HG03439 (cell line): Measurements from ENCODE around the gene SLC25A15.
"Not testable (repeated sequence)": the region's sequence is repeated elsewhere in the genome, so short reads cannot be mapped to it uniquely, and the experiment has no call there.

Experiments
- ATAC-seq: cut with Tn5 transposase; IDR thresholded peaks from one replicate; pipeline ENCODE4 v1.9.1; 2021; ENCODE audit warnings: mild to moderate bottlenecking, moderate library complexity; ENCODE audit not compliant: unreplicated experiment

The SLC25A15 gene

GRCh38 chr13:40780822-40781401, 8.5 kb upstream of the SLC25A15 start:
- no peak for ATAC-seq

GRCh38 chr13:40781717-40782116, 7.7 kb upstream of the SLC25A15 start:
- ATAC-seq: no peak

DNA sequence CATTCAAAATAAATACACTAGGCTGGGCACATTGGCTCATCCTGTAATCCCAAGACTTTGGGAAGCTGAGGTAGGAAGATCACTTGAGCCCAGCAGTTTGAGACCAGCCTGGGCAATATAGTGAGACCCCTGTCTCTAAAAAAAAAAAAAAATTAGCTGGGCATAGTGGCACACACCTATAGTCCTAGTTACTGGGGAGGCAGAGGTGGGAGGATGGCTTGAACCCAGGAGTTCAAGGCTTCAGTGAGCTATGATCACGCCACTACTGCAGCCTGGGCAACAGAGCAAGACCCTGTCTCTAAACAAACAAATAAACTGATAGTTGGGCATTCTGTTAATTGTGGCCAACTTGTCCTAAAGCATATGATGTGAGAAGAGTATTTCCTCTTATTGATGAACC, 6.4 kb upstream of the SLC25A15 start:
- ATAC-seq: not testable (repeated sequence)

GRCh38 chr13:40784540-40784939, 4.9 kb upstream of the SLC25A15 start:
- no peak for ATAC-seq

- ATAC-seq: no peak
Measured at GRCh38 chr13:40786568-40786996, 2.8 kb upstream of the SLC25A15 start.

- ATAC-seq: no peak
Measured at GRCh38 chr13:40787062-40787461, 2.3 kb upstream of the SLC25A15 start.

- not testable (repeated sequence) for ATAC-seq
Measured at GRCh38 chr13:40788540-40789274, 704 bp upstream of the SLC25A15 start.

DNA sequence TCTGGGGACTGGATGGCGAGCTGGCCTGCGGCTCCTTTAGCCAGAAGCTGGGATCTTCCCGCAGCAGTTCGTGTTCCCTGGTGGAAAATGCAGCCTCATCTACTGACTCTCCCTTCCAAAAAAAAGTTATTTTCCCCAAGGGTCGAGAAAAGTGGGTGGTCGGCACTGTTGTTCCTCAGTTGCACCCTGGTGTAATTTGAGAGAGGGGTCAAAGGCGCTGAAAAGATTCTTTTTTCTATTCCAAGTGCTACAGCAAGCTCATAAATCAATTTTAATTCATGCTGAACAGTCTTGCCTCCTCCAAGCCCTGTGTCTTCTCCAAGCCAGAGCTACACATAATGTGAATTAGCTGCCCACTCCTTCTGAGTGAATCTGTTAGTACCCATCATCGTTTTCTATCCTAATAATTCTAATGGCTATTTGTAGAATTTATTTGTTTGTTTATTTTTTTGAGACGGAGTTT, 774 bp downstream of the SLC25A15 start:
- ATAC-seq: no peak

- ATAC-seq: no peak
Measured at GRCh38 chr13:40792284-40793051, 3.1 kb downstream of the SLC25A15 start.

- ATAC-seq: no peak
Measured at GRCh38 chr13:40793339-40793738, 3.9 kb downstream of the SLC25A15 start.

- ATAC-seq: no peak
Measured at GRCh38 chr13:40794414-40795368, 5.3 kb downstream of the SLC25A15 start.

DNA sequence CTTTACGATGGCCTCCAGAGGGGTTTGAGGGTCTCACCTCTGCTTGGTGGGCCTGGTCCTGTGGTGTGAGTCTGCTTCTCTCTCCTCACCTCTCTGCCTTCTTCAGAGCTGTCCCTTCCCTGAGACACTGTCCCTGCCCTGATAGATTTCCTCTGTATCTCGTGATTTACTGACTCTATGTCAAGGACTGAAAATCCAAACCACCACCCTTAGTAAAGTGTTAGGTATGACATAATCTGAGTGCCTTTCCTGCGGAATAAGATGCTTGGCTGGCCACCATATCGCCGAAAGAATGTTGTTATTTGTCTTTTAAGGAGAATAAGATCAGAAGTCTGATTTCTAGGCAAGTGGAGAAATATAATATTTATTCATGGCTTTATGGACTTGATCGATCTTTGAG, 7.2 kb downstream of the SLC25A15 start:
- ATAC-seq: no peak

DNA sequence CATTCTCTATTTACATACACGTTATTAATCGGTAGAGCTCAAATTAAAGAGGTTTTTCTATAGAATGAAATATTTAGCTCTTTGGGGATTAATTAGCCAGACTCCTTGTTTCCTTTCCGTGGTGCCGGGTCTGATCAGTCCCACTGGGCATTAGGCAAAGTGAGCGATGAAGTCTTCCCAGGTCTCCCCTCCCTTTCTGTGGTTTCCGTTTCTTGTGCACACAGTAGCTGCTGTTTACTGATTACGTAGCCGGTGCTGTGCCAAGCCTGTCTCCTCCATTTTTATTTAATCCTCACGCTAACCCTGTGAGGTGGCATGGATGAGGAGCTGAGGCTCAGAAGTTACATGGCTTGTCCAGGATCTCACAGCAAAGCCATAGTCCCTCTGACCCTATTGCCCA, 9.0 kb downstream of the SLC25A15 start:
- ATAC-seq: no peak

DNA sequence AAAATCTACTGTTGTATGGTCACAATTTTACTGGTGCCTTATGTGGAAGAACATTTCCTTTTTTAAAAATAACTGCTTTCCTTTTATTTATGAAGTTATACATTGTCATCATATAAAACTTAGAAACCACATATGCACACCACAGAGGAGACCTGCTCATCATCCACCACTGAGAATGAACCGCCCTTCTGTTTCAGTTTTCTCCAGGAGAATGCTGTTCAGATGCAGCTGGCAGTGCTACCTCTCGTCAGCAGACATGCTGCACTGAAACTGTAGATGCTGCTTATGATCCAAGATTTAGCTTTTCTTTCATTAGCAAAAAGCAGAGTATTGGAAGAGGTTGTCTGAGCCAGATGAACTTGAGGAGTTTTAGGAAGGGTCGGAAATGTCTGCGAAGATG, 10.1 kb downstream of the SLC25A15 start:
- no peak for ATAC-seq

GRCh38 chr13:40800559-40800958, 11.1 kb downstream of the SLC25A15 start:
- ATAC-seq: no peak

- ATAC-seq: no peak
Measured at GRCh38 chr13:40801255-40802217, 12.1 kb downstream of the SLC25A15 start.

- ATAC-seq: no peak
Measured at GRCh38 chr13:40803316-40803715, 13.9 kb downstream of the SLC25A15 start.

GRCh38 chr13:40806241-40806640, 16.8 kb downstream of the SLC25A15 start:
- ATAC-seq: no peak

DNA sequence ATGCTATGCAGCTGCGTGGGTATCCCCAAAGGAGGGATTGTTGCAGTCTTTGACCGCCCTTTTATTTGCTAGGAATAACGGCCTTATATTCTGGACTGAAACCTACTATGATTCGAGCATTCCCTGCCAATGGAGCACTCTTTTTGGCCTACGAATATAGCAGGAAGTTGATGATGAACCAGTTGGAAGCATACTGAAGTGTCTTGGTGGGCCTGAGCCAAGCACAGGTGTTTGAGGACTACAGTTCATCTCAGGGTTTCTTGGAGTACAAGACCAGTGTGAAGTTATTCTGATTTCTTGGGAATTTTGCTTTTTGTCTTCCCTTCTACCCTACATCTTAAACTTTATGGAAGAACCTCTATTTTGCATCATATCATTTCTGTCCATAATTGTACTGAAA, 20.1 kb downstream of the SLC25A15 start:
- no peak for ATAC-seq

GRCh38 chr13:40812102-40812501, 22.7 kb downstream of the SLC25A15 start:
- no peak for ATAC-seq
